GM12865 (cell line): Measurements from ENCODE around the gene THY1.

Experiments
- DNase-seq: peaks from one replicate; pipeline ENCODE4 v3.0.0; 2010; ENCODE audit warnings: low read depth
- H3K4me3 ChIP-seq: 2 replicates; pipeline ENCODE4 v1.5.1; 2011; ENCODE audit warnings: mild to moderate bottlenecking, low read depth, low read length, control low read depth
- CTCF ChIP-seq: IDR thresholded peaks from 2 replicates; pipeline ENCODE4 v1.5.1; 2011; ENCODE audit warnings: low read length, control low read depth, low read depth, inconsistent platforms; ENCODE audit not compliant: insufficient read depth; ENCODE audit errors: missing control alignments

The THY1 gene

GRCh38 chr11:119419834-119420492 lies 3.0 kb downstream of the THY1 start:
- no peak overlapping the region for H3K4me3 ChIP-seq
- no peak for DNase-seq
- TF ChIP-seq CTCF: no peak

GRCh38 chr11:119419246-119419645 lies 3.7 kb downstream of the THY1 start:
- no peak for TF ChIP-seq CTCF
- no peak overlapping the region for H3K4me3 ChIP-seq
- no peak for DNase-seq

GRCh38 chr11:119418759-119419158 lies 4.2 kb downstream of the THY1 start:
- DNase-seq: no peak
- H3K4me3 ChIP-seq: no peak overlapping the region
- no peak for TF ChIP-seq CTCF

- no peak for DNase-seq
- H3K4me3 ChIP-seq: no peak overlapping the region
- TF ChIP-seq CTCF: no peak
Observed at GRCh38 chr11:119417726-119418540, 5.0 kb downstream of the THY1 start.

- DNase-seq: no peak
- H3K4me3 ChIP-seq: no peak overlapping the region
- TF ChIP-seq CTCF: no peak
Observed at GRCh38 chr11:119416606-119417580, 6.1 kb downstream of the THY1 start.

- peak; percentile 41 for DNase-seq
- H3K4me3 ChIP-seq: no peak overlapping the region
- no peak for TF ChIP-seq CTCF
Observed at GRCh38 chr11:119415966-119416365, 7.0 kb downstream of the THY1 start.
